Activated naive CD8-positive, alpha-beta T cell treated with anti-CD3 and anti-CD28 coated beads, Interleukin-2, amount 50 U/mL, for 24 hours (primary cell): ENCODE measurements around the gene THAP10.

Source experiments
- ATAC-seq: fragments of 150-1000 bp; cut with Tn5 transposase; one replicate; pipeline ENCODE4 v1.10.0; 2021
- DNase-seq: peaks from one replicate; pipeline ENCODE4 v3.0.0; 2021
- H3K27ac Mint-ChIP-seq: one replicate; pipeline ENCODE4 v1.8.0; 2021; ENCODE audit warnings: mild to moderate bottlenecking, mixed read lengths
- H3K27me3 Mint-ChIP-seq: one replicate; pipeline ENCODE4 v1.8.0; 2021; ENCODE audit warnings: mixed read lengths
- H3K36me3 Mint-ChIP-seq: one replicate; pipeline ENCODE4 v1.8.0; 2021; ENCODE audit warnings: low read depth, mixed read lengths
- H3K4me1 Mint-ChIP-seq: one replicate; pipeline ENCODE4 v1.8.0; 2021; ENCODE audit warnings: mixed read lengths
- H3K4me3 Mint-ChIP-seq: one replicate; pipeline ENCODE4 v1.8.0; 2021; ENCODE audit warnings: mild to moderate bottlenecking, moderate library complexity, mixed read lengths
- H3K9me3 Mint-ChIP-seq: one replicate; pipeline ENCODE4 v1.8.0; 2021; ENCODE audit warnings: mixed read lengths

Gene THAP10

GRCh38 chr15:70853318-70853972 lies 38.8 kb downstream of the THAP10 start:
- ATAC-seq, result peak; percentile 51
- H3K27me3 Mint-ChIP-seq, result peaks cover 46% of the 10 kb centered on the region
- H3K4me1 Mint-ChIP-seq, result peaks cover 2% of the 10 kb centered on the region
- DNase-seq, result peak; percentile 16
- peak overlapping the region; percentile 30 for H3K4me3 Mint-ChIP-seq
- H3K9me3 Mint-ChIP-seq, result no peaks in the 10 kb centered on the region
- H3K36me3 Mint-ChIP-seq, result no peaks in the 10 kb centered on the region
- no peak overlapping the region for H3K27ac Mint-ChIP-seq

- Mint-ChIP-seq H3K36me3 (no peaks in the 10 kb centered on the region), H3K4me1 (peaks cover 2% of the 10 kb centered on the region), H3K27me3 (peaks cover 49% of the 10 kb centered on the region), H3K9me3 (no peaks in the 10 kb centered on the region), H3K27ac (no peak overlapping the region), H3K4me3 (peak overlapping the region; percentile 30)
- ATAC-seq, result no peak
- no peak for DNase-seq
These were observed 39.5 kb downstream of the THAP10 start for GRCh38 chr15:70852501-70853317.

- ATAC-seq (no peak), DNase-seq (no peak)
- Mint-ChIP-seq H3K9me3 (no peaks in the 10 kb centered on the region), H3K36me3 (no peaks in the 10 kb centered on the region), H3K27me3 (peaks cover 52% of the 10 kb centered on the region), H3K4me3 (no peak overlapping the region), H3K4me1 (peaks cover 2% of the 10 kb centered on the region), H3K27ac (no peak overlapping the region)
These were observed 40.3 kb downstream of the THAP10 start for GRCh38 chr15:70851889-70852288.

GRCh38 chr15:70845602-70846360 lies 46.5 kb downstream of the THAP10 start:
- H3K27me3 Mint-ChIP-seq, result peaks cover 26% of the 10 kb centered on the region
- no peak overlapping the region for H3K4me3 Mint-ChIP-seq
- H3K27ac Mint-ChIP-seq, result no peak overlapping the region
- no peaks in the 10 kb centered on the region for H3K36me3 Mint-ChIP-seq
- H3K4me1 Mint-ChIP-seq, result no peaks in the 10 kb centered on the region
- ATAC-seq, result no peak
- H3K9me3 Mint-ChIP-seq, result no peaks in the 10 kb centered on the region
- DNase-seq, result no peak

- ATAC-seq (no peak), DNase-seq (no peak)
- Mint-ChIP-seq H3K27me3 (peaks cover 6% of the 10 kb centered on the region), H3K4me3 (no peak overlapping the region), H3K36me3 (no peaks in the 10 kb centered on the region), H3K27ac (no peak overlapping the region), H3K9me3 (no peaks in the 10 kb centered on the region), H3K4me1 (no peaks in the 10 kb centered on the region)
These were observed 54.8 kb downstream of the THAP10 start for GRCh38 chr15:70837476-70837875.

- H3K4me3 Mint-ChIP-seq, result no peak overlapping the region
- H3K27me3 Mint-ChIP-seq, result peaks cover 3% of the 10 kb centered on the region
These were observed 56.4 kb downstream of the THAP10 start for GRCh38 chr15:70835841-70836240.

GRCh38 chr15:70835415-70835814 lies 56.8 kb downstream of the THAP10 start:
- no peak for DNase-seq
- no peaks in the 10 kb centered on the region for H3K36me3 Mint-ChIP-seq
- ATAC-seq, result no peak
- peaks cover 3% of the 10 kb centered on the region for H3K27me3 Mint-ChIP-seq
- H3K4me3 Mint-ChIP-seq, result no peak overlapping the region
- H3K9me3 Mint-ChIP-seq, result no peaks in the 10 kb centered on the region
- no peaks in the 10 kb centered on the region for H3K4me1 Mint-ChIP-seq
- H3K27ac Mint-ChIP-seq, result no peak overlapping the region

More at GRCh38 chr15:70835841-70836240, 56.4 kb downstream of the THAP10 start:
- no peak for DNase-seq
- no peaks in the 10 kb centered on the region for H3K4me1 Mint-ChIP-seq
- no peak for ATAC-seq
- H3K9me3 Mint-ChIP-seq, result no peaks in the 10 kb centered on the region
- H3K36me3 Mint-ChIP-seq, result no peaks in the 10 kb centered on the region
- H3K27ac Mint-ChIP-seq, result no peak overlapping the region

GRCh38 chr15:70834999-70835398 lies 57.2 kb downstream of the THAP10 start:
- no peaks in the 10 kb centered on the region for H3K9me3 Mint-ChIP-seq
- no peak overlapping the region for H3K4me3 Mint-ChIP-seq
- peaks cover 3% of the 10 kb centered on the region for H3K27me3 Mint-ChIP-seq
- H3K4me1 Mint-ChIP-seq, result no peaks in the 10 kb centered on the region
- no peak for DNase-seq
- ATAC-seq, result no peak
- no peak overlapping the region for H3K27ac Mint-ChIP-seq
- H3K36me3 Mint-ChIP-seq, result no peaks in the 10 kb centered on the region

- Mint-ChIP-seq H3K9me3 (no peaks in the 10 kb centered on the region), H3K4me1 (no peaks in the 10 kb centered on the region), H3K27me3 (peaks cover 5% of the 10 kb centered on the region), H3K27ac (no peak overlapping the region), H3K36me3 (no peaks in the 10 kb centered on the region), H3K4me3 (no peak overlapping the region)
- no peak for ATAC-seq
- DNase-seq, result no peak
These were observed 58.1 kb downstream of the THAP10 start for GRCh38 chr15:70833861-70834765.

- Mint-ChIP-seq H3K4me1 (no peaks in the 10 kb centered on the region), H3K9me3 (no peaks in the 10 kb centered on the region), H3K27ac (no peak overlapping the region), H3K36me3 (no peaks in the 10 kb centered on the region), H3K4me3 (no peak overlapping the region), H3K27me3 (peaks cover 5% of the 10 kb centered on the region)
- ATAC-seq (no peak), DNase-seq (no peak)
These were observed 58.8 kb downstream of the THAP10 start for GRCh38 chr15:70833422-70833821.

GRCh38 chr15:70832176-70832575 lies 60.1 kb downstream of the THAP10 start:
- Mint-ChIP-seq H3K4me3 (no peak overlapping the region), H3K36me3 (no peaks in the 10 kb centered on the region), H3K27ac (no peak overlapping the region)

More at GRCh38 chr15:70832176-70832575, 60.1 kb downstream of the THAP10 start:
- no peak for ATAC-seq
- Mint-ChIP-seq H3K4me1 (no peaks in the 10 kb centered on the region), H3K9me3 (no peaks in the 10 kb centered on the region), H3K27me3 (peaks cover 5% of the 10 kb centered on the region)
- DNase-seq, result no peak
